ENCODE measurements around the gene ZNF446.

Gene ZNF446

GRCh38 chr19:58455306-58455705, 20.8 kb upstream of the ZNF446 start:
- Histone ChIP-seq H4K91ac (ENCODE audit: low read depth, low read length, poor library complexity) (no peak overlapping the region), H3K4me1 (ENCODE audit: control insufficient read depth in 2 of 2, insufficient read depth in 1 of 2, low read depth in 1 of 2, low read length in 2 of 2) (peaks cover 2 to 10% of the 10 kb centered on the region in 2 donors), H3K9ac (ENCODE audit: low read depth, low read length, poor library complexity) (no peak overlapping the region), H3K18ac (ENCODE audit: low read length) (no peak overlapping the region), H3K79me1 (ENCODE audit: low read depth, low read length) (no peaks in the 10 kb centered on the region), H2BK12ac (ENCODE audit: low read length) (no peak overlapping the region), H3K4me3 (ENCODE audit: low read length in 2 of 2) (no peak overlapping the region), H2BK15ac (ENCODE audit: low read length) (no peak overlapping the region), H2BK5ac (ENCODE audit: low read length) (no peak overlapping the region), H3K27ac (replicated peaks; ENCODE audit: low read length) (no peak overlapping the region), H3K36me3 (replicated peaks in 1 of 2; ENCODE audit: control insufficient read depth in 2 of 2, insufficient read depth in 2 of 2, low read length in 2 of 2) (peaks cover 5 to 34% of the 10 kb centered on the region in 2 donors), H2AFZ (ENCODE audit: low read length) (no peak overlapping the region), H3K9me3 (replicated peaks in 1 of 2; ENCODE audit: control insufficient read depth in 2 of 2, insufficient read depth in 1 of 2, low read depth in 1 of 2, low read length in 2 of 2) (peaks cover 0 to under 1% of the 10 kb centered on the region in 2 donors), H4K8ac (ENCODE audit: low read depth, low read length) (no peak overlapping the region), H3K4me2 (ENCODE audit: insufficient read depth, low read length, poor library complexity, severe bottlenecking) (no peak overlapping the region), H3K4ac (ENCODE audit: low read length) (no peak overlapping the region), H3K27me3 (ENCODE audit: control insufficient read depth in 3 of 3, insufficient read depth in 3 of 3, low read depth in 1 of 3, low read length in 3 of 3) (peaks cover 0 to 4% (median 0%) of the 10 kb centered on the region in 3 experiments), H2BK120ac (ENCODE audit: low read depth, low read length) (no peak overlapping the region), H3K14ac (ENCODE audit: low read length) (no peak overlapping the region), H2AK5ac (ENCODE audit: low read depth, low read length) (no peak overlapping the region), H3K23ac (ENCODE audit: low read depth, low read length, poor library complexity) (no peak overlapping the region)
- DNase-seq (ENCODE audit: low spot score) = no peak
- no CpG with 5 or more reads among the region's 21 CpGs for WGBS, 2 donors (ENCODE audit: extremely low coverage in 2 of 2, insufficient read length in 2 of 2, insufficient replicate concordance in 1 of 2)

- Histone ChIP-seq H3K9ac (ENCODE audit: low read depth, low read length, poor library complexity) (no peak overlapping the region), H3K9me3 (replicated peaks in 1 of 2; ENCODE audit: control insufficient read depth in 2 of 2, insufficient read depth in 1 of 2, low read depth in 1 of 2, low read length in 2 of 2) (no peaks in the 10 kb centered on the region), H3K4me3 (ENCODE audit: low read length in 2 of 2) (no peak overlapping the region), H2BK5ac (ENCODE audit: low read length) (no peak overlapping the region), H3K27me3 (ENCODE audit: control insufficient read depth in 3 of 3, insufficient read depth in 3 of 3, low read depth in 1 of 3, low read length in 3 of 3) (no peaks in the 10 kb centered on the region), H2BK12ac (ENCODE audit: low read length) (no peak overlapping the region), H4K91ac (ENCODE audit: low read depth, low read length, poor library complexity) (no peak overlapping the region), H3K18ac (ENCODE audit: low read length) (no peak overlapping the region), H3K14ac (ENCODE audit: low read length) (no peak overlapping the region), H3K36me3 (replicated peaks in 1 of 2; ENCODE audit: control insufficient read depth in 2 of 2, insufficient read depth in 2 of 2, low read length in 2 of 2) (peaks cover 5 to 34% of the 10 kb centered on the region in 2 donors), H3K23ac (ENCODE audit: low read depth, low read length, poor library complexity) (no peak overlapping the region), H2BK120ac (ENCODE audit: low read depth, low read length) (no peak overlapping the region), H3K4ac (ENCODE audit: low read length) (no peak overlapping the region), H3K79me1 (ENCODE audit: low read depth, low read length) (no peaks in the 10 kb centered on the region), H2AK5ac (ENCODE audit: low read depth, low read length) (no peak overlapping the region), H3K4me2 (ENCODE audit: insufficient read depth, low read length, poor library complexity, severe bottlenecking) (no peak overlapping the region), H2BK15ac (ENCODE audit: low read length) (no peak overlapping the region), H3K27ac (replicated peaks; ENCODE audit: low read length) (no peak overlapping the region), H2AFZ (ENCODE audit: low read length) (no peak overlapping the region), H3K4me1 (ENCODE audit: control insufficient read depth in 2 of 2, insufficient read depth in 1 of 2, low read depth in 1 of 2, low read length in 2 of 2) (peaks cover 0 to 4% of the 10 kb centered on the region in 2 donors), H4K8ac (ENCODE audit: low read depth, low read length) (no peak overlapping the region)
- WGBS, 2 donors (ENCODE audit: extremely low coverage in 2 of 2, insufficient read length in 2 of 2, insufficient replicate concordance in 1 of 2) = no CpG with 5 or more reads among the region's 35 CpGs
- no peak for DNase-seq (ENCODE audit: low spot score)
Observed at GRCh38 chr19:58456111-58456510, 20.0 kb upstream of the ZNF446 start.

GRCh38 chr19:58460039-58460438, 16.1 kb upstream of the ZNF446 start:
- Histone ChIP-seq H3K4me2 (ENCODE audit: insufficient read depth, low read length, poor library complexity, severe bottlenecking) (no peak overlapping the region), H4K8ac (ENCODE audit: low read depth, low read length) (no peak overlapping the region)

GRCh38 chr19:58466089-58466759, 9.9 kb upstream of the ZNF446 start:
- Histone ChIP-seq H3K23ac (ENCODE audit: low read depth, low read length, poor library complexity) (no peak overlapping the region), H2BK15ac (ENCODE audit: low read length) (no peak overlapping the region), H2BK5ac (ENCODE audit: low read length) (no peak overlapping the region), H3K36me3 (replicated peaks in 1 of 2; ENCODE audit: control insufficient read depth in 2 of 2, insufficient read depth in 2 of 2, low read length in 2 of 2) (peaks cover 8 to 21% of the 10 kb centered on the region in 2 donors), H3K4me2 (ENCODE audit: insufficient read depth, low read length, poor library complexity, severe bottlenecking) (peak overlapping the region; percentile 78), H2BK120ac (ENCODE audit: low read depth, low read length) (no peak overlapping the region), H3K9ac (ENCODE audit: low read depth, low read length, poor library complexity) (no peak overlapping the region), H3K14ac (ENCODE audit: low read length) (no peak overlapping the region), H3K4me1 (ENCODE audit: control insufficient read depth in 2 of 2, insufficient read depth in 1 of 2, low read depth in 1 of 2, low read length in 2 of 2) (peaks cover 2 to 8% of the 10 kb centered on the region in 2 donors), H2AFZ (ENCODE audit: low read length) (peak overlapping the region; percentile 95), H2BK12ac (ENCODE audit: low read length) (no peak overlapping the region), H3K79me1 (ENCODE audit: low read depth, low read length) (no peaks in the 10 kb centered on the region), H3K9me3 (replicated peaks in 1 of 2; ENCODE audit: control insufficient read depth in 2 of 2, insufficient read depth in 1 of 2, low read depth in 1 of 2, low read length in 2 of 2) (no peaks in the 10 kb centered on the region), H3K4ac (ENCODE audit: low read length) (no peak overlapping the region), H3K4me3 (ENCODE audit: low read length in 2 of 2) (peak overlapping the region; percentile 79 to 87), H4K8ac (ENCODE audit: low read depth, low read length) (no peak overlapping the region), H3K18ac (ENCODE audit: low read length) (peak overlapping the region; percentile 6), H3K27ac (replicated peaks; ENCODE audit: low read length) (no peak overlapping the region), H3K27me3 (ENCODE audit: control insufficient read depth in 3 of 3, insufficient read depth in 3 of 3, low read depth in 1 of 3, low read length in 3 of 3) (no peaks in the 10 kb centered on the region), H2AK5ac (ENCODE audit: low read depth, low read length) (no peak overlapping the region), H4K91ac (ENCODE audit: low read depth, low read length, poor library complexity) (no peak overlapping the region)
- DNase-seq (ENCODE audit: low spot score) = no peak
- no CpG with 5 or more reads among the region's 20 CpGs for WGBS, 2 donors (ENCODE audit: extremely low coverage in 2 of 2, insufficient read length in 2 of 2, insufficient replicate concordance in 1 of 2)

More at GRCh38 chr19:58460039-58460438, 16.1 kb upstream of the ZNF446 start:
- Histone ChIP-seq H2AK5ac (ENCODE audit: low read depth, low read length) (no peak overlapping the region), H3K9ac (ENCODE audit: low read depth, low read length, poor library complexity) (no peak overlapping the region), H3K4ac (ENCODE audit: low read length) (no peak overlapping the region), H3K18ac (ENCODE audit: low read length) (no peak overlapping the region), H2AFZ (ENCODE audit: low read length) (no peak overlapping the region), H2BK12ac (ENCODE audit: low read length) (no peak overlapping the region), H3K27me3 (ENCODE audit: control insufficient read depth in 3 of 3, insufficient read depth in 3 of 3, low read depth in 1 of 3, low read length in 3 of 3) (no peaks in the 10 kb centered on the region), H3K4me3 (ENCODE audit: low read length in 2 of 2) (no peak overlapping the region), H3K27ac (replicated peaks; ENCODE audit: low read length) (no peak overlapping the region), H2BK15ac (ENCODE audit: low read length) (no peak overlapping the region), H4K91ac (ENCODE audit: low read depth, low read length, poor library complexity) (no peak overlapping the region), H2BK120ac (ENCODE audit: low read depth, low read length) (no peak overlapping the region), H3K14ac (ENCODE audit: low read length) (no peak overlapping the region), H3K4me1 (ENCODE audit: control insufficient read depth in 2 of 2, insufficient read depth in 1 of 2, low read depth in 1 of 2, low read length in 2 of 2) (no peaks in the 10 kb centered on the region), H3K23ac (ENCODE audit: low read depth, low read length, poor library complexity) (no peak overlapping the region), H3K36me3 (replicated peaks in 1 of 2; ENCODE audit: control insufficient read depth in 2 of 2, insufficient read depth in 2 of 2, low read length in 2 of 2) (peaks cover 3 to 21% of the 10 kb centered on the region in 2 donors), H3K9me3 (replicated peaks in 1 of 2; ENCODE audit: control insufficient read depth in 2 of 2, insufficient read depth in 1 of 2, low read depth in 1 of 2, low read length in 2 of 2) (no peaks in the 10 kb centered on the region), H3K79me1 (ENCODE audit: low read depth, low read length) (no peaks in the 10 kb centered on the region), H2BK5ac (ENCODE audit: low read length) (no peak overlapping the region)
- no CpG with 5 or more reads among the region's 2 CpGs for WGBS, 2 donors (ENCODE audit: extremely low coverage in 2 of 2, insufficient read length in 2 of 2, insufficient replicate concordance in 1 of 2)
- DNase-seq (ENCODE audit: low spot score) = no peak

All from neuronal stem cell (in vitro differentiated cells).